ENCODE data around the gene DOCK11. TPM values are rescaled to one million over a fixed set of nuclear protein-coding genes. Genes with fewer than 3 reads are reported as not detected.
"Not testable (repeated sequence)": the region's sequence is repeated elsewhere in the genome, so short reads cannot be mapped to it uniquely, and the experiment has no call there.

The DOCK11 gene
- total and polyA plus RNA-seq, 2 experiments from 2014 or later: 7.6 to 8.3 TPM

- Histone ChIP-seq H4K20me1 (ENCODE audit: insufficient read depth, poor library complexity, severe bottlenecking) (no peaks in the 10 kb centered on the region), H3K9me2 (replicated peaks; ENCODE audit: insufficient read depth) (no peaks in the 10 kb centered on the region), H3K27me3 (no peaks in the 10 kb centered on the region), H3K36me3 (replicated peaks; ENCODE audit: insufficient read depth, low read depth) (no peaks in the 10 kb centered on the region), H3K4me3 (no peak overlapping the region), H3K4me1 (ENCODE audit: insufficient read depth) (no peaks in the 10 kb centered on the region), H3K27ac (peak overlapping the region; percentile 42), H3K79me2 (no peaks in the 10 kb centered on the region), H2AFZ (no peak overlapping the region), H3K4me2 (peak overlapping the region; percentile 31), H3K9me3 (ENCODE audit: low read depth) (no peaks in the 10 kb centered on the region)
- WGBS (ENCODE audit: low lambda C conversion rate, missing lambda C conversion rate): 60% methylated on average over 4 of the region's 4 CpGs
- TF ChIP-seq EZH2 (IDR thresholded peaks at IDR 0.05; ENCODE audit: borderline replicate concordance) (no peak), CTCF (IDR thresholded peaks at IDR 0.05; ENCODE audit: poor library complexity) (no peak), EZH2phosphoT487 (IDR thresholded peaks at IDR 0.05; ENCODE audit: low read depth, severe bottlenecking, unreplicated experiment) (no peak)
- peak; percentile 23 for DNase-seq (ENCODE audit: low spot score)
Measured at GRCh38 chrX:118574666-118575065, 79.1 kb downstream of the DOCK11 start.

- 87% methylated on average over 5 of the region's 5 CpGs for WGBS (ENCODE audit: low lambda C conversion rate, missing lambda C conversion rate)
- Histone ChIP-seq H3K27me3 (no peaks in the 10 kb centered on the region), H3K79me2 (no peaks in the 10 kb centered on the region), H3K9me3 (ENCODE audit: low read depth) (no peaks in the 10 kb centered on the region), H3K4me3 (no peak overlapping the region), H3K9me2 (replicated peaks; ENCODE audit: insufficient read depth) (no peaks in the 10 kb centered on the region), H3K4me1 (ENCODE audit: insufficient read depth) (no peaks in the 10 kb centered on the region), H3K36me3 (replicated peaks; ENCODE audit: insufficient read depth, low read depth) (no peaks in the 10 kb centered on the region), H3K27ac (no peak overlapping the region), H4K20me1 (ENCODE audit: insufficient read depth, poor library complexity, severe bottlenecking) (no peaks in the 10 kb centered on the region), H3K4me2 (no peak overlapping the region), H2AFZ (no peak overlapping the region)
- TF ChIP-seq EZH2 (IDR thresholded peaks at IDR 0.05; ENCODE audit: borderline replicate concordance): no peak
- no peak for TF ChIP-seq CTCF (IDR thresholded peaks at IDR 0.05; ENCODE audit: poor library complexity)
- TF ChIP-seq EZH2phosphoT487 (IDR thresholded peaks at IDR 0.05; ENCODE audit: low read depth, severe bottlenecking, unreplicated experiment): no peak
- no peak for DNase-seq (ENCODE audit: low spot score)
Measured at GRCh38 chrX:118577041-118577440, 81.4 kb downstream of the DOCK11 start.

GRCh38 chrX:118579417-118579816, 83.8 kb downstream of the DOCK11 start:
- Histone ChIP-seq H3K9me3 (ENCODE audit: low read depth) (no peaks in the 10 kb centered on the region), H3K4me1 (ENCODE audit: insufficient read depth) (no peaks in the 10 kb centered on the region), H3K36me3 (replicated peaks; ENCODE audit: insufficient read depth, low read depth) (no peaks in the 10 kb centered on the region), H3K79me2 (no peaks in the 10 kb centered on the region), H3K27me3 (no peaks in the 10 kb centered on the region), H4K20me1 (ENCODE audit: insufficient read depth, poor library complexity, severe bottlenecking) (no peaks in the 10 kb centered on the region), H3K27ac (no peak overlapping the region), H3K4me3 (no peak overlapping the region), H3K4me2 (no peak overlapping the region), H2AFZ (no peak overlapping the region), H3K9me2 (replicated peaks; ENCODE audit: insufficient read depth) (no peaks in the 10 kb centered on the region)
- WGBS (ENCODE audit: low lambda C conversion rate, missing lambda C conversion rate): 17% methylated on average over 1 of the region's 1 CpG
- no peak for DNase-seq (ENCODE audit: low spot score)
- TF ChIP-seq EZH2 (IDR thresholded peaks at IDR 0.05; ENCODE audit: borderline replicate concordance) (no peak), CTCF (IDR thresholded peaks at IDR 0.05; ENCODE audit: poor library complexity) (no peak), EZH2phosphoT487 (IDR thresholded peaks at IDR 0.05; ENCODE audit: low read depth, severe bottlenecking, unreplicated experiment) (no peak)

GRCh38 chrX:118582926-118583325, 87.3 kb downstream of the DOCK11 start:
- not testable (repeated sequence) for DNase-seq (ENCODE audit: low spot score); H3K9me2 ChIP-seq (replicated peaks; ENCODE audit: insufficient read depth); H3K79me2 ChIP-seq; H3K4me1 ChIP-seq (ENCODE audit: insufficient read depth); H3K9me3 ChIP-seq (ENCODE audit: low read depth); H3K27me3 ChIP-seq; H4K20me1 ChIP-seq (ENCODE audit: insufficient read depth, poor library complexity, severe bottlenecking); H3K27ac ChIP-seq; H3K4me3 ChIP-seq; H2AFZ ChIP-seq; H3K36me3 ChIP-seq (replicated peaks; ENCODE audit: insufficient read depth, low read depth); H3K4me2 ChIP-seq
- 94% methylated on average over 3 of the region's 3 CpGs for WGBS (ENCODE audit: low lambda C conversion rate, missing lambda C conversion rate)

Data from hepatocyte (in vitro differentiated cells).